Stimulated activated CD4-positive, alpha-beta T cell treated with anti-CD3 and anti-CD28 coated beads, Interleukin-15, amount 100 ng/mL, for 1 hour (primary cell): ENCODE measurements around the gene CACNA2D3.

Experiments
- DNase-seq, 2 donors: peaks; one replicate each; pipeline ENCODE4 v3.0.0-alpha.2; 2020; ENCODE audit warnings: low read depth in 1 of 2, low spot score in 1 of 2

The CACNA2D3 gene

DNA sequence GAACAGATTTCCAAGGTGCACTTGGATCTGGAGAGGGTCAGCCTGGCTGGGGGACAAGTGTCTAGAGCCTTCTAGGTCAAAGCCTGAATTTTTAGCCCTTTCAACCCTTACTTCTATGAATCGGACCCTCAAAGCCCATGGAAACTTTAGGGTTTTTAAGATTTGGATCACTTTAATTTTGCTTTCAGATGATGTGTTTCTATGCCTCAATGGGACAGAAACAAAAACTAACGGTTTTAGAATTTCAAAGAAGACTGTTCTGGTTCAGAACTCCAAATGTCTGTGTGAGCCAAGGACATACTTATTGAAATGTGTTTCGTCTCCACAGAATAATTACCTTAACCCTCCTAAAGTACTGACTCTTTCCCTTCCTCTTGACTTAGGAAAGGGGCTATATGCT, 538.8 kb downstream of the CACNA2D3 start:
- no peak for DNase-seq

DNA sequence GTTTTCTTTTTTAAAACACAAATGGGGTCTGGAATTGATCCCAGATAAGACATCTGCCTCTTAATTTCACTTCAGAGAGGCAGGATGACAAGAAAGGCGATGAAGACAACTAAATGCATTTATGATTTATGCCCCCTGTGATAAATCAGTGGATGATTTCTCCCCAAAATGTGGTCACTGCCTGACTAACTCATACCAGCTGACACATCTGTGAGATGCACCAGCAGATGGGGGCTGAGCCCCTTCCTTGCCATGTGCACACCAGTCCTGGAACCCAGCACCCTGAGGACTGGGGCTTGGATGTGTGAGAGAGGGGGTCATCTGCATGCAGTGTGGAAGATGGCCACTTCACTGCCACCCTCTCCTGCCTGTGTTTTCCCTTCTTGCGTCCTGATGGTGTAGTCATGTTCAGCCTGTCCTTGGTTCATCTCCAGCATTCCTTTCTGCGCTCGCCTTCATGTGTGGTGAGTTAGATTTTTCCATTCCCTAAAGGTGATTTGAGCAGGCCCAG, 541.2 kb downstream of the CACNA2D3 start:
- no peak for DNase-seq

DNA sequence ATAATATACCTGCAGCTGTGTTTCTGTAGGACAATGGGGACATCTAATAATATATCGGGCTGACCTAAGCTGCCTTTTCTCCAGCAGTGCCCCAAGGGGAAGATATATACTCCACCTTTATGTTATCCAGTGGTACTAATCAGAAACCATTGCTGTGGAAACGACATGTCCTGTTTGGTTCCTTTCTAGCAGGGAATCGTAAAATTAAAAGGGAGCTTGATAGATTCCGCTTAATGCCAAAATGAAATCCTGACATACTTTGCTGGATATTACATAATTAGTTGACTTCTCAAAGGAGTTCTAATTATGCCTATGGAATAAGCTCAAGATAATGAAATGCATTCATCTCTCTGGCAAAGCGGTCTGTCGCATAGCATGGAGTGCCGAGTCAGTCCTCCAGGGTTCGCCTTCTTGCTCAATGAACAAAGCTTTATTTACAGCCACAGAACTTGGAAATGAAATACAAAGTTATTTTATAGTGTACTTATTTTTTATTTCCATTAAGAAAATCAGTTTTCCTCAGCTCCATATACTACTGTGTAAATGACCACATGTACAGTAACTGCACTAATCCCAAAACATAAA, 542.8 kb downstream of the CACNA2D3 start:
- DNase-seq, result no peak

DNA sequence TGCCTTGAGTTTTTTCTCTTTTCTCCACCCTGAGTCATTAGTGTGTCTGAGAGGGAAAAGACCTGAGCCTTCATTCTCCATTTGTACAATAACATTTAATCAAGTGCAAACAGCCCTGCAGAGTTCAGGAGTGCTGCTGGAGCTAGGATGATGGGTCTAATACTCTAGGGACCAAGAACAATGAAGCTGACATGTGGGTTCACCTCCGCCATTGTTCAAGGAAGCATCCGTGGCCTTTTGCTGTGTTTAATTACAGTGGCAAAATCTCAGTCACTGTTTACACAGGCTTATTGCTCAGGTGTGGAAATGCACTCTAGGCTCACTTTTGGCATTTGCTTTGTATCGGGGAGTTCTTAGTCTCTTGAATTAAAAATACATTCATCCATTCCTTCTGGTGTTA, 545.9 kb downstream of the CACNA2D3 start:
- DNase-seq, result no peak

DNA sequence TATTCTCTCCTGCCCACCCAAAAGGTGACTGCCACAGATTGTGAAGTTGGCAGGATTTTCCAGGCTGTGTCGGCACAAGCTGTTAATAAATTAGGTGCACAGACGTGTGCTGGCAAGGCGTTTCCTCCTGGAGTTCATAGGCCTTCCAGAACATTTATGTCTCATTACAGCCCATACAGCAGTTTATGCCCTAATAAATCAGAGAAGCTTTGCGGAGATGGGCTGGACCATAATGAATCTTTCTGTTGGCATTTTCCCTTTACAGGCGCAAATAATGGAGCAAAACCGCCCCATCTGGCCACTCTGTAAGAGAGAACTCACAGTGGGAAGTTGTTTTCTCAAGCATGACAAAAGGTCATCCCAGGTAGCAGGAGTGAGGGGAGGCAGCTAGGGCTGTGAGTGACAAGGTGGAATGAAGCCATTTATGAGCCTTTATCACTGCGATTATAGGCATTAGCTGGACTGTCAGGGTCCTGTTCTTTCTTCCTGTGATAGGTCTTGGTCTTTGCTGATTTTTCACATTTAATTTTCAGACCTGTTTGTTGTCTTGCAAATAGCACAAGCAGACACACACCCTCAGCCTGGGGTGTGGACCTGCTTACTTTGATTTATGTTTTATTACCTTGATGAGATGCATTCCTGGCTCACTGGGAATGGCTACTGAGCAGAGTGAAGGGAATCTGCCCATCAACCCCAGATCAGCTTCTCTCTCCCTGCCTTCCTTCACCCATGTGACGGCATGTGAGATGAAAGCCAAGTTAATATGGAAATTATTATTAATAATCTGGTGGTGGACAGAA, 548.0 kb downstream of the CACNA2D3 start:
- no peak for DNase-seq

DNA sequence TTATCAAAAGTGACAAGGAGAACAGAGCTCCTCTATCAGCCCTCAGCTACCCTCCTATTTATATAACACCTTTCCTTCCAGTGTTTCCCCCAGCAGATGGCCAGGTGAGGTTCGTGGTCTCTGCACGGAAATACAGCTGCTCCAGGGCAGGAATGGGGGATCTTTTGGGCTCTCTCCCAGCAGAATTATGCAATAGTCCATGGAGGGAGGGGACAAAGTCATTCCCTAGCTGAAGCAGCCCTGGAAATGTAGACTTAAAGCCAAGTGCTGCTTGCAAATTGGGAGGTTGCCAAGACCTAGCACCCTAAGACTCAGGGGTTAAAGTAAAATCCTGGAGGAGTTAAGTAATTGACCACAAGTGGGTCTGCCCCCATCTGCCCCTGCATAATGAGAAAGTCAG, 549.2 kb downstream of the CACNA2D3 start:
- DNase-seq, result no peak

DNA sequence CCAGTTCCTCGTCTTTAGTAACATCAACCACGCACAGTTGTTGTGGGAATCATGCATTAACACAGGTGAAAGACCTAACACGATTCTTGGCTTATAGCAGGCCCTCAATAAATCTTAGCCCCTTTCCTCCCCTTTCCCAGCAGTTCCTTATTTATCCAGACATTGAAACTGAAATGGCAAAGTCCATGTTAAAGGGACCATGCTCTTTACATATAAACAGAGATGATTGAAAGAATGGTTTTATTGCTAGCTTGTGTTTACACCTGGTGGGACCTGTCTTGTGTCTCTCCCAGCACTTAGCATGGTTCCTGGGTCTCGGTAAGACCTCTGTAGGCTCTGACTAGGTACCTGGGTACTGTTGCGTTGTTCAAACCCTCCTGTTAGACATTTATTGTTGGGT, 553.7 kb downstream of the CACNA2D3 start:
- no peak for DNase-seq

DNA sequence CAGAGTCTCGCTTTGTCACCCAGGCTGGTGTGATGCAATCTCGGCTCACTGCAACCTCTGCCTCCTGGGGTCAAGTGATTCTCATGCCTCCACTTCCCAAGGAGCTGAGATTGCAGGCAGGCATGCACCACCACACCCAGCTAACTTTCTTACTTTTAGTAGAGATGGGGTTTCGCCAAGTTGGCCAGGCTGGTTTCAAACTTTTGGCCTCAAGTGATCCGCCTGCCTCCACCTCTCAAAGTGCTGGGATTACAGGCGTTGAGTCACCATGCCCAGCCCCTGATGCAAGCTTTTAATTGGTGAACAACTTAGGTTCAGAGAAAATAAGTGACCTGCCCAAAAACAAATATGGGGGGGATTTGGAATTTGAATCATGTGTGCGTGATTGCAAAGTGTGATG, 559.4 kb downstream of the CACNA2D3 start:
- no peak for DNase-seq

DNA sequence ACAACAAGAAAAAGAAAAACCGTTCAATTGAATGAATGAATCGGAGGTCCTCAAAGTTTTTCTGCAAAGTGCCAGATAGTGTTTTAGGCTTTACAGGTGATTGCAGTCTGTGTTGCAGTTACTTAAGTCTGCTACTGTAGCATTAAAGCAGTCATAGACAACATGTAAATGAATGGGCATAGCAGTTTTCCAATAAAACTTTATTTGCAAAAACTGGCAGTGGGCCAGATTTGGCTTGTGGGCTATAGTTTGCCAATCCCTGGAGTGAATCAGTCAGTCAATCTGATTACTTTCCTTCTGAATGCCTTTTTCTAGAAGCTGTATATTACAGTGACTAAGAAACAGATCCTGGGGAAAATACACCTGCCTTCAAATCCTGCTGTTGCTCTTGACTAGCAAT, 562.9 kb downstream of the CACNA2D3 start:
- DNase-seq, result no peak

DNA sequence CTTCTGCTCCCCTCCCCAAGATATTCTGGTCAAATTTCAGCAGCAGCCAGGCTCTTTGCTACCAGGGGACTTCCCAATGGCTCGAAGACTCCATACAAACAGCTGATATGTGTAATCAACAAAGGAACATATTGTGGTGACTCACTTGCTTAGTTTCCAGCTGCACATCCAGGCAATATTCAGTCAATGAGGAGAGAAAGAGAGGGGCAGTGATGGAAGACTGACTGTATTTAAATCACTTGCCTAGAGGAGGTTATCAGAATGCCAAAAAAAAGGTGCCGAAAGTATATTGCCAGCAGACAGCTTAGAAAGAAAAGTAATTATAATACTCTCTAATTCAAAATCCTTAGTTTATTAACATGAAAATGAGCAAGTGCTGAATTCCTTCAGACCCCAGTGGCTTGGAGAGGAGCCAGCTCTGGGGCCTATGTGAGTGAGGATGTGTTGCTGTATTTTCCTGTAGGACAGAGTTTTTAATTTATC, 569.0 kb downstream of the CACNA2D3 start:
- no peak for DNase-seq

DNA sequence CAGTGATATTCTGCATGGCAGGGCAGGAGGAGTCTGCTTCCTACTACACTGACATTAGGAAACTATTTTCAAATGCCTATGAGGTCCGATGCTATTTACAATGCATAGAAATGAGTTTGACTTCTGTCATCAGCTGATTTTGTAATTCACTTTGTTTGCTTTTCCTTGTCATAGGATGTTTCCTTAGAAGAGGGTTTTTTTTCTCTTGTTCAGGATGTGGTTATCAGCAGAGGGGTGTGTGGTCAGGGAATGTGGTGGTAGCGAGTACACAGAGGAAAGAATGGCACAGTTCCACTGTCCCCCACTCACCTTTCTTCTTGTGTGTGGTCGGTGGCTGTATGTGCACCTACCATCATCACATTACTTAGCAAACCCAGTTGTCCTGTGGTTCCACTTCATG, 574.0 kb downstream of the CACNA2D3 start:
- DNase-seq, result no peak

DNA sequence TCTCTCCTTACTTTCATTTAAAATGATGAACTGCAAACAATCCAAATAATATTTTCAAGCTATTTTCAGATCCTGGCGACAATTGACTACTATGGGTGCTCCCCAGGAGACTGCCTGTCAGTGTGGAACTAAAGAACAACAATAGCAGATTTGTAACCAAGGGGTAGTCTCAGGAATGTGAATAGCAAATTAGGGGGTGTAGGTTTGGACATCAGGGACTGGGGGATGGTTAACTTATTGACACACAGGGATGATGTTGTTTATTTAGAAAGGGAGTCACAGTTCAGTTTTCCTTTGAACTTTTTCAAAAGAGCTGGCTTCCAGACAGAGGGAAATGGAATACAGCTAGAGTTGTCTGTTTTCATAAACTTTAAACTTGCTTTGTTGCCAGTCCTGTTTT, 575.7 kb downstream of the CACNA2D3 start:
- DNase-seq, result no peak

DNA sequence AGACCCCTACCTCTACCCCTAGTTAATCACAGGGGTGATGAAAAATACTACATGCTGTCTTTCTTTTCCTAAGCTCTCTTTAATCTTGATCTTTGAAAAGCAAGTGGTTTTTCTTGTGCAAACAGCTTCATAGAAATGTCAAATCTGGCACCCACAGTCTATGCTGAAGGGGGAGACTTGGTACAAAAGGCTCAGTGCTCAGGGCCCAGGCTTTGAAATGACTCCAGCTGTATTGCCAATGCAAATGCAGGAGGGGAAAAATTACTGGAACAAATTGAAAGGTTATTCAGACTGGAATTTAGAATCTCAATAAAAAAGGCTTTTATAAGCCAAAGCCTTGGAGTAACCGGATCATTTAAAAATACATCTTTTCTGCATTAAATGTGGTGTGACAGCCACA, 581.6 kb downstream of the CACNA2D3 start:
- DNase-seq, result no peak

DNA sequence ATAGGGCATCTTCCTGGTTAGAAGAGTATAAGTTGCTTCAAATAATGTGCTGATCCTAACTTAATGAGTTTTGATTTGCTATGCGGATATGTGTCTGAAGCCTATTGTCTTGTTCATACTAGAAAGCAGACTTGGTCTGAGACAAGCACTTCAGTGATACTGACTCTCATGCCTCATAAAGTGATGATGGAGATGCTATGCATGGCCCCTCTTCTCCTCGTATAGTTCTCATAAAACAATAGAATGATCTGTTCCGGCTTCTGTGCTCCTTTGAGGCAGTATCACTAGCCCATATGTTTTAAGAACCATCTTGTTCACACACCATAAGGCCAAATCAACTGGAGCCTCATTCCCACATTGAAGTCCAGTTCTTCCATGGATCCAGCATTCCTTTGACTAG, 583.4 kb downstream of the CACNA2D3 start:
- DNase-seq, result no peak

DNA sequence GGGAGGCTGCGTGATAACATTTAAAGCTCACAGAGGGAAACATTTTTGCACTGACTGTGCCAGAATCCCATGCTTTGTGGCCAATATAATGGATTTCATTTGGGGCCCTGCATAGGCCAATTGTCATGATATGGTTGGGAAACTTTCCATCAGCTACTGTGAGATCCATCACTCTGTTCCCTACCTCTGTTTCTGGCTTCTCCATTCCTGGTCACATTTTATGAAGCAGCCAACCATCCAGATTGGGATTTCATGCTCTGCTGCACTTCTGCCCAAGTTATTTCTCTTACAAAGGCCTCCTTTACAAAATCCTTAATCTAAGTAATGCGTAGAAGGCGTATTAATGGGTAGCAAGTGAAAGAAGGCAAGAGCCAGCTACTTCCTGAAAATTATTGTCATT, 584.4 kb downstream of the CACNA2D3 start:
- no peak for DNase-seq

DNA sequence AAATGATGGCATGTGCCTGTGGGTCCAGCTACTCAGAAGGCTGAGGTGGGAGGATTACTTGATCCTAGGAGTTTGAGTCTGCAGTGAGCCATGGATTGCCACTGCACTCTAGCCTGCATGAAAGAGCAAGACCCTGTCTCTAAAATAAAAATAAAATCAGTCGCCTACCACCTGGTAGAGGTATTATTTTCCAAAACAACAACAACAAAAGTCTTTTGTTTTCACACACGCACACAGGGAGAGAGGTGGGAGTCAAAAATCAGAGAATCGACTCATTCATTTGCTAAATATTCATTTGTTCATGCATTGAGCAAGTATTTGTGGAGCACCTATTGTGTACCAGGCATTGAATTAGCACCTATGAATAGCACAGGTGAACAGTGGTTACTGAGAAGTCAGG, 587.4 kb downstream of the CACNA2D3 start:
- DNase-seq, result no peak

DNA sequence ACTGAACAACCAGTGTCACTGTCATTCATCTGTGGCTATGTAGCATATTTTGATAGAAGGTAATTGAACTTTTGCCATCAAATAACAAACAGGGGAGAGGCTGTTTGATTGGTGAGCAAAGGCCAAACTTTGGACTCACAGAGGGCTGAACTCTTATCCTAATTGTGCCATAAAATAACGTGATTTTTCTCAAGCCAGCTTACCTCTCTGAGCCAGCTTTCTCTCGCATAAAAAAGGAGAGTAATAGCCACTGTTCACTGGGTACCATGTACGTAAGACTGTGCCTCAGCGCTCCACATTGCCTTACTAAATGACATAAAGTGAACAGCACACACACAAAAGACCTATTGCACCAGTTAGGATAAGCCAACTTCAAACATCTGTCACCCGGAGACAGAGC, 588.6 kb downstream of the CACNA2D3 start:
- no peak for DNase-seq

DNA sequence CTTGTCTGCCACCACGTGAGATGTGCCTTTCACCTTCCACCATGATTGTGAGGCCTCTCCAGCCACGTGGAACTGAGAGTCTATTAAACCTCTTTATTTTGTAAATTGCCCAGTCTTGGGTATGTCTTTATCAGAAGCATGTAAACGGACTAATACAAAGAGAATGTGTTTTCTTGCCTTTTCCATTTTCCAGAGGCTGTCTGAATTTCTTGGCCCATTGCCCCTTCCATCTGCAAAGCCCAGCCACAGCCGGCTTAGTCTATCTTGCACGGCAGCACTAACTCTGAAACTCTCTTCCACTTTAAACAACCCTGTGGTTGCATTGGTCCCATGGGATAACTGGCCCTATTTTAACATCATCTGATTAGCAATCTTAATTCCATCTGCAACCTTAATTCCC, 590.2 kb downstream of the CACNA2D3 start:
- no peak for DNase-seq

DNA sequence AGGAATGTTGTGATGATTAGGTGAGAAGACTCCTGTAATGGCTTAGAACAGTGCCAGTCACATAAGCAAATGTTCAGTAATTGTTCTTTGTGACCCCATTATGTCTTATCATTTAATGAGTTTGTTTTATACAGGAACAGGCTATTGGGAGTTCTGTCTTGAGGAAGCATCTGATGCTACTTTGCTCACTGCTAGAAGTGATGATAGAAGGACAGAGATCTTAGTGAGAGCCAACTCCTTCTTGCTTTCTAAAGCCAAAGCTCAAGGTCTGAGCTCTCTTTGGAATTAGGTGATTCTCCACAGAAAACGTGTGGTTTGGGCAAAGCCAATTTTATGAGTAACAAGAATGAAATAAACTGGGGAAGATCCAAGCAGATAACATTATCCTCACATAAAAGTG, 590.7 kb downstream of the CACNA2D3 start:
- no peak for DNase-seq

DNA sequence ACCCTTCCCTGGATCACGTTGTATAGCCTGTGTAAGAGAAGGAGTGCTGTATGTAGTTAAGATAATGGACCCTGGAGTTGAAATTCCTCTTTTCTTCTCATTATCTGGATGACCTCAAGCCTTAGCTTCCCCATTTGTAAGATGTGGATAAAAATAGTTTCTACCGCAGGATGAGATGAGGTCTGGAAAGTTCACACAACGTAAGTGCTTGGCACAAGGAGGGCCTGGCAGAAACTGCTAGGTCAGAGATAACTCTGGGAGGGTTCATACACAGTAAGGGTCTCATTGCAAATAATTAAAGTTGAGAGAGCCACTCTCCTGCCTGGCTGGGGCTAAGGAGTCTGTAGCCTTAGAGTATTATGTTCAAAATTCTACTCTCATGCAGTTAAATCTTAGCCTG, 591.1 kb downstream of the CACNA2D3 start:
- no peak for DNase-seq

DNA sequence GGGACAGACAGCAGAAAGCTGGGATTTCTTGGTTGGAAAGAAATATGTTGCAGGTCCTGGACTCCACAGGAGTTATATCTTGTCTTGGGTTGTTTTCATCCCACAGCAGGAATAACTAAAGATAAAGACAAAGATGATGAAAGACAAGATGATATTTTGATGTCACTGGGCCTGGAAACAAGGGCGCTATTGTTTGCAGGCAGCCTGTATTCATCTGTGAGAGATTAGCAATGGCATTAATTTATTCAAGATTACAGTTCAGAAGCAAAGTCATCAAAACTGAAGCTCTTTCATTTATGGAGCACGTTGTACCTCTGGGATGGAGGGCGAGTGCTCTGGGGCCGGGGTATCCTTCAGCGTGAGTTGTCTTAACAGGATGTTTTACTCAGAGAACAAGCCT, 591.7 kb downstream of the CACNA2D3 start:
- no peak for DNase-seq

DNA sequence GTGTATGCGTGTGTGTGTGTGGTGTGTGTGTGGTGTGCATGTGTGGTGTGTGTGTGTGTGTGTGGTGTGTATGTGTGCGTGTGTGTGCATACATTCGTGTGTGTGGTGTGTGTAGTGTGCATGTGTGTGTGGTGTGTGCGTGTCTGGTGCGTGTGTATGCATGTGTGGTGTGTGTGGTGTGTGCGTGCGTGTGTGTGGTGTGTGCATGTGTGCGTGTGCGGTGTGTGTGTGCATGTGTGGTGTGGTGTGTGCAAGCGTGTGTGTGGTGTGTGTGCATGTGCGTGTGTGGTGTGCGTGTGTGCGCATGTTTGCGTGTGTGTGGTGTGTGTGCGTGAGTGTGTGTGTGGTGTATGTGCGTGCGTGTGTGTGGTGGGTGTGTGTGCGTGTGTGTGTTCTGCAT, 595.2 kb downstream of the CACNA2D3 start:
- no peak for DNase-seq

DNA sequence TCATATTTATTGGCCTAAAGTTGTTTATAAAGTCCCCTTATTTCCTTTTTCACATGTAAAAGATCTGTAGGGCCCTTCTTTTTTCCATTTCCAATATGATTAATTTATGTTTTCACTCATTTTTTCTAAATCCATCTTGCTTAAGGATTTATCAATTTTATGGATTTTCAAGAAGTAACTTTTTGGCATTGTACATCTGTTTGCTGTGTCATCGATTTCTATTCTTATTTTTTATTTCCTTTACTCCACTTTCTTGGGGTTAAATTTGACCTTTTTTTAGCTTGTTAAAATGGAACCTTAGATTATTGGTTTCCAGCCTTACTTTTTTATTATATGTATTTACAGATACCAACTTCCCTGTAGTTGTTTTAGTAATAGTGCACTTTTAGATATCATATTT, 597.6 kb downstream of the CACNA2D3 start:
- no peak for DNase-seq
